Fibroblast of pulmonary artery (primary cell): ENCODE results near the gene CDKL5.
A peak's percentile ranks its signal among the peaks of the same experiment; 100 is the strongest.

Source experiments
- DNase-seq: peaks from one replicate; pipeline ENCODE4 v3.0.0-alpha.2; 2010; ENCODE audit warnings: low read depth
- H3K4me3 ChIP-seq: replicated peaks from 2 replicates; pipeline ENCODE4 v1.5.1; 2011; ENCODE audit warnings: low read depth, mild to moderate bottlenecking, control low read depth, low read length, moderate library complexity
- TF ChIP-seq, protein P1 (sequence below): IDR thresholded peaks from 2 replicates; pipeline ENCODE4 v1.5.1; 2011; ENCODE audit warnings: mild to moderate bottlenecking, control low read depth, low read length, inconsistent platforms; ENCODE audit errors: missing control alignments

Gene CDKL5

GRCh38 chrX:18425199-18426003, at the start of gene CDKL5:
Gene CDKL5, plus strand, starts transcription at chrX:18425608. Its CDS starts 81,489 bp downstream, at chrX:18507097.
- peak; percentile 96 for DNase-seq
- peak within 1 kb of the TSS; percentile 68 for H3K4me3 ChIP-seq
- TF ChIP-seq, protein P1, sequence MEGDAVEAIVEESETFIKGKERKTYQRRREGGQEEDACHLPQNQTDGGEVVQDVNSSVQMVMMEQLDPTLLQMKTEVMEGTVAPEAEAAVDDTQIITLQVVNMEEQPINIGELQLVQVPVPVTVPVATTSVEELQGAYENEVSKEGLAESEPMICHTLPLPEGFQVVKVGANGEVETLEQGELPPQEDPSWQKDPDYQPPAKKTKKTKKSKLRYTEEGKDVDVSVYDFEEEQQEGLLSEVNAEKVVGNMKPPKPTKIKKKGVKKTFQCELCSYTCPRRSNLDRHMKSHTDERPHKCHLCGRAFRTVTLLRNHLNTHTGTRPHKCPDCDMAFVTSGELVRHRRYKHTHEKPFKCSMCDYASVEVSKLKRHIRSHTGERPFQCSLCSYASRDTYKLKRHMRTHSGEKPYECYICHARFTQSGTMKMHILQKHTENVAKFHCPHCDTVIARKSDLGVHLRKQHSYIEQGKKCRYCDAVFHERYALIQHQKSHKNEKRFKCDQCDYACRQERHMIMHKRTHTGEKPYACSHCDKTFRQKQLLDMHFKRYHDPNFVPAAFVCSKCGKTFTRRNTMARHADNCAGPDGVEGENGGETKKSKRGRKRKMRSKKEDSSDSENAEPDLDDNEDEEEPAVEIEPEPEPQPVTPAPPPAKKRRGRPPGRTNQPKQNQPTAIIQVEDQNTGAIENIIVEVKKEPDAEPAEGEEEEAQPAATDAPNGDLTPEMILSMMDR = no peak

- no peak overlapping the region for H3K4me3 ChIP-seq
- TF ChIP-seq, protein P1 = peak; percentile 48
- DNase-seq = peak; percentile 32
Measured at GRCh38 chrX:18377796-18378195, 47.6 kb upstream of the CDKL5 start.

DNA sequence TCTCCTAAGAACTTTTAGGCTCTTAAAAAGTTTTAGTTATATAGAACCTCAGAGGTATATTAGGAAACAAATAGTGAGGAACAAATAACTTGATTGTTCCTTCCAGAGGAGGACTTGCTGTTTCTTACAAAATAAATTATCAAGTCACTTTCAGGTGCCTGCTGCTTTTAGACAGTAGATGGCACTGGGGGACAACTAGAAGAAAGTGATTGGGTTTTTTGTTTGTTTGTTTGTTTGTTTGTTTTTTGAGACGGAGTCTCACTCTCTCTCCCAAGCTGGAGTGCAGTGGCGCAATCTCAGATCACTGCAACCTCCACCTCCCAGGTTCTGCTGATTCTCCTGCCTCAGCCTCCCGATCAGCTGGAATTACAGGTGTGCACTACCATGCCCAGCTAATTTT, 35.4 kb upstream of the CDKL5 start:
- TF ChIP-seq, protein P1 = no peak
- no peak for DNase-seq

DNA sequence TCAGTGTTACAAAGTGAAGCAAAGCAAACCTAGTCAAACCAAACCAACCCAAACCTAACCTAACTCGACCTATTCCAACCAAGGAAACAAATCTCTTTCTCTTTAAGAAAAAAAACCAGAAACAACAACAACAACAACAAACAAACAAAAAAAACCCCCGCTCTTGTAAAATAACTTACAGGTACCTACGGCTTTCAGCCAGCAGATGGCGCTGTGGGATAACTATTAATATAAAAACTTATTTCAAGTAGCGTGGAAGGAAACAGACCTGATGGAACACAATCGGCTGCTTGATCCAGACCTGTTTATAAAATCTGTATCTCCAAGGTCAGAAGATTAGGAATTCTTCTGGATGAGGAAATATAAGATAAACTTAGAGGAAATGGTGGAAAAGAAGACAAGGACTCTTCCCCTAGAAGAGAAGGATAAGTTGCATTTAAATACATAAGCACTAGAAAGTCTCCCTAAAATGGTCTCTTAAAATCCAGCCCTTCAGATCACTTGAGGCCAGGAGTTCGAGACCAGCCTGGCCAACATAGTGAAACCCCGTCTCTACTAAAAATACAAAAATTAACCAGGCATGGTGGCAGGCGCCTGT, 34.4 kb upstream of the CDKL5 start:
- DNase-seq = peak; percentile 69
- no peak overlapping the region for H3K4me3 ChIP-seq
- TF ChIP-seq, protein P1 = peak; percentile 53

More for the DNA sequence above, 35.4 kb upstream of the CDKL5 start:
- no peak overlapping the region for H3K4me3 ChIP-seq

- no peak for DNase-seq
- TF ChIP-seq, protein P1 = no peak
- no peak overlapping the region for H3K4me3 ChIP-seq
Measured at GRCh38 chrX:18394477-18394876, 30.9 kb upstream of the CDKL5 start.

GRCh38 chrX:18401848-18402213, 23.6 kb upstream of the CDKL5 start:
- no peak overlapping the region for H3K4me3 ChIP-seq
- TF ChIP-seq, protein P1 = no peak
- DNase-seq = no peak
